GM13976 (cell line): ENCODE results near the gene DUSP10.

Experiments used
- DNase-seq: peaks from one replicate; pipeline ENCODE4 v3.0.0; 2012; ENCODE audit warnings: low spot score
- CTCF ChIP-seq: IDR thresholded peaks from 2 replicates; pipeline ENCODE4 v1.5.1; 2012; ENCODE audit warnings: borderline replicate concordance, mild to moderate bottlenecking; ENCODE audit not compliant: insufficient read depth; ENCODE audit errors: extremely low read depth, missing control alignments, control extremely low read depth
- in situ Hi-C: fragments of 300-500 bp; cut with MboI; formaldehyde crosslinking; loops from one replicate; pipeline ENCODE4 v1.12.0; 2022; ENCODE audit warnings: low sequenced_read_pairs, mixed read lengths, inconsistent platforms; ENCODE audit not compliant: unreplicated experiment

The DUSP10 gene

GRCh38 chr1:221777431-221778072 is 35.7 kb upstream of the DUSP10 start:
- DNase-seq = peak; percentile 57
- no peak for TF ChIP-seq CTCF
- in situ Hi-C loops = no loop called here

GRCh38 chr1:221776495-221777301 is 34.8 kb upstream of the DUSP10 start:
- in situ Hi-C loops = no loop called here
- DNase-seq = peak; percentile 25
- no peak for TF ChIP-seq CTCF

- in situ Hi-C loops = no loop called here
- DNase-seq = no peak
- no peak for TF ChIP-seq CTCF
Measured at GRCh38 chr1:221775206-221775605, 33.3 kb upstream of the DUSP10 start.

GRCh38 chr1:221774054-221774842 is 32.4 kb upstream of the DUSP10 start:
- in situ Hi-C loops = loop anchor here (25.0 kb wide), 1 partner anchor 688 kb away; no protein-coding TSS in a partner anchor
- no peak for TF ChIP-seq CTCF
- no peak for DNase-seq

GRCh38 chr1:221773383-221773782 is 31.5 kb upstream of the DUSP10 start:
- in situ Hi-C loops = loop anchor here (25.0 kb wide), 1 partner anchor 689 kb away; no protein-coding TSS in a partner anchor
- DNase-seq = no peak
- no peak for TF ChIP-seq CTCF

- in situ Hi-C loops = loop anchor here (25.0 kb wide), 1 partner anchor 690 kb away; no protein-coding TSS in a partner anchor
- DNase-seq = no peak
- no peak for TF ChIP-seq CTCF
Measured at GRCh38 chr1:221772117-221772516, 30.2 kb upstream of the DUSP10 start.
